Transverse colon (tissue), 4 donors: ENCODE measurements around the gene SLC35B4. TPM values are rescaled to one million over a fixed set of nuclear protein-coding genes. Genes with fewer than 3 reads are reported as not detected.
"Not testable (repeated sequence)": the region's sequence is repeated elsewhere in the genome, so short reads cannot be mapped to it uniquely, and the experiment has no call there.

ENCODE experiments used
- DNase-seq: peaks from one replicate; pipeline ENCODE4 v3.0.0-alpha.2; 2019
- H3K27ac ChIP-seq, 4 donors: fragments of 200-600 bp; sonication (generic); 2 replicates each; pipeline ENCODE4 v1.5.1; 2016 to 2018; ENCODE audit warnings: inconsistent platforms in 4 of 4
- H3K27me3 ChIP-seq: fragments of 200-600 bp; sonication (generic); 2 replicates; pipeline ENCODE4 v1.5.1; 2017; ENCODE audit warnings: inconsistent platforms
- H3K36me3 ChIP-seq, 4 donors: fragments of 200-600 bp; sonication (generic); 2 replicates each; pipeline ENCODE4 v1.5.1; 2017 to 2019; ENCODE audit warnings: inconsistent platforms in 4 of 4
- H3K4me1 ChIP-seq, 4 donors: fragments of 200-600 bp; sonication (generic); 2 replicates each; pipeline ENCODE4 v1.5.1; 2017 to 2020; ENCODE audit warnings: inconsistent platforms in 4 of 4
- H3K4me3 ChIP-seq, 4 donors: fragments of 200-600 bp; sonication (generic); 1 replicate in 1 of 4; 2 replicates in 3 of 4; pipeline versions ENCODE4 v1.5.1 to v1.6.1; 2017 to 2019; ENCODE audit warnings: inconsistent platforms in 4 of 4
- H3K9me3 ChIP-seq, 2 donors: fragments of 200-600 bp; sonication (generic); 2 replicates each; pipeline ENCODE4 v1.5.1; 2017 to 2019; ENCODE audit warnings: inconsistent platforms in 2 of 2
- CTCF ChIP-seq, 5 experiments: fragments of 200-600 bp in 3 of 5; fragments of 450-650 bp in 2 of 5; sonication (generic) in 3 of 5; IDR thresholded peaks; 1 replicate in 2 of 5; 2 replicates in 3 of 5; pipeline ENCODE4 v1.5.1; 2016 to 2017; ENCODE audit warnings: antibody characterized with exemption in 5 of 5, inconsistent platforms in 3 of 5, mild to moderate bottlenecking in 2 of 5, moderate library complexity in 1 of 5
- EP300 ChIP-seq: sonication (generic); formaldehyde crosslinking; IDR thresholded peaks from one replicate; pipeline ENCODE4 v1.6.1; 2017; ENCODE audit warnings: antibody characterized with exemption, low read depth
- POLR2A ChIP-seq: fragments of 450-650 bp; IDR thresholded peaks from one replicate; pipeline ENCODE4 v1.6.1; 2016; ENCODE audit warnings: antibody characterized with exemption, mild to moderate bottlenecking, moderate library complexity
- POLR2AphosphoS5 ChIP-seq, 3 donors: sonication (generic); formaldehyde crosslinking; IDR thresholded peaks; one replicate each; pipeline ENCODE4 v1.6.1; 2016; ENCODE audit warnings: antibody characterized with exemption in 3 of 3
- WGBS, 2 donors: methylation state at CpG; one replicate each; pipeline ENCODE4 v1.1.5; 2018; ENCODE audit warnings: low coverage in 1 of 2; 5-methylcytosine and 5-hydroxymethylcytosine counted together
- in situ Hi-C, 4 donors: fragments of 200-750 bp; cut with MboI; loops; one replicate each; pipeline versions ENCODE4 v1.15.0 to v1.15.1; 2017; ENCODE audit warnings: low sequenced_read_pairs in 3 of 4, low pct_ligation_motif_present in 1 of 4, low pct_unique_long_range_greater_than_20kb in 1 of 4
- intact Hi-C: fragments of 100-400 bp; cut with DNase I; formaldehyde crosslinking; loops from one replicate; pipeline ENCODE4 v1.15.1; 2023; ENCODE audit warnings: low total_unique reads
- total RNA-seq, 4 donors: library from RNA; depleted of rRNA; stranded (reverse); fragments of >200 nt; gene quantifications; one replicate each; pipeline ENCODE4 v1.1.0, GENCODE V29; 2016

SLC35B4 gene
- total RNA-seq, 4 donors from 2014 or later = 3.6 to 13.5 (median 5.7) TPM

GRCh38 chr7:134301592-134301991 is 15.1 kb downstream of the SLC35B4 start:
- Histone ChIP-seq H3K4me3 (no peak overlapping the region), H3K36me3 (peaks cover 0 to 13% (median 4%) of the 10 kb centered on the region in 4 donors), H3K4me1 (peaks cover 0 to 6% (median 0%) of the 10 kb centered on the region in 4 donors), H3K9me3 (no peaks in the 10 kb centered on the region), H3K27me3 (no peaks in the 10 kb centered on the region), H3K27ac (no peak overlapping the region)
- WGBS, 2 donors = 86 to 100% methylated on average over 3 of the region's 3 CpGs
- intact Hi-C loops (no loop called here), in situ Hi-C loops (no loop called here)
- no peak for DNase-seq
- TF ChIP-seq CTCF (IDR thresholded peaks at IDR 0.05) = no peak
- TF ChIP-seq EP300 = no peak
- no peak for TF ChIP-seq POLR2A
- no peak for TF ChIP-seq POLR2AphosphoS5 (IDR thresholded peaks at IDR 0.05)

GRCh38 chr7:134300988-134301387 is 15.7 kb downstream of the SLC35B4 start:
- no peak for DNase-seq
- intact Hi-C loops = no loop called here
- Histone ChIP-seq H3K36me3 (peaks cover 0 to 13% (median 4%) of the 10 kb centered on the region in 4 donors), H3K27ac (no peak overlapping the region), H3K4me1 (peaks cover 0 to 6% (median 0%) of the 10 kb centered on the region in 4 donors), H3K27me3 (no peaks in the 10 kb centered on the region), H3K9me3 (no peaks in the 10 kb centered on the region), H3K4me3 (no peak overlapping the region)
- TF ChIP-seq EP300 (no peak), POLR2A (no peak)
- WGBS, 2 donors = 89 to 100% methylated on average over 2 of the region's 2 CpGs
- in situ Hi-C loops = no loop called here

- H3K27ac ChIP-seq = peak overlapping the region; percentile 1 to 67 (median 54)
- peaks cover 0 to 15% (median 4%) of the 10 kb centered on the region in 4 donors for H3K36me3 ChIP-seq
- in situ Hi-C loops (no loop called here), intact Hi-C loops (no loop called here)
- no peaks in the 10 kb centered on the region for H3K27me3 ChIP-seq
- H3K4me1 ChIP-seq = peaks cover 0 to 6% (median 0%) of the 10 kb centered on the region in 4 donors
- peak; percentile 48 for DNase-seq
- H3K4me3 ChIP-seq = peak overlapping the region in 1 of 4 donors; percentile 9
- H3K9me3 ChIP-seq = no peaks in the 10 kb centered on the region
- no peak for TF ChIP-seq CTCF (IDR thresholded peaks at IDR 0.05)
- TF ChIP-seq EP300 = no peak
- TF ChIP-seq POLR2A = no peak
- TF ChIP-seq POLR2AphosphoS5 (IDR thresholded peaks at IDR 0.05) = no peak
- 52 to 63% methylated on average over 10 of the region's 10 CpGs for WGBS, 2 donors
Measured at GRCh38 chr7:134298902-134299683, 17.6 kb downstream of the SLC35B4 start.

GRCh38 chr7:134297489-134297888 is 19.2 kb downstream of the SLC35B4 start:
- no peaks in the 10 kb centered on the region for H3K9me3 ChIP-seq
- no peak for TF ChIP-seq EP300
- TF ChIP-seq CTCF (IDR thresholded peaks at IDR 0.05) = no peak
- 92 to 100% methylated on average over 2 of the region's 2 CpGs for WGBS, 2 donors
- H3K36me3 ChIP-seq = peaks cover 0 to 14% (median 3%) of the 10 kb centered on the region in 4 donors
- DNase-seq = no peak
- intact Hi-C loops = no loop called here
- H3K27ac ChIP-seq = no peak overlapping the region
- in situ Hi-C loops = no loop called here
- no peak overlapping the region for H3K4me3 ChIP-seq
- H3K27me3 ChIP-seq = no peaks in the 10 kb centered on the region
- peaks cover 0 to 6% (median 0%) of the 10 kb centered on the region in 4 donors for H3K4me1 ChIP-seq

GRCh38 chr7:134295982-134296381 is 20.7 kb downstream of the SLC35B4 start:
- intact Hi-C loops, H3K27me3 ChIP-seq, H3K27ac ChIP-seq, H3K4me3 ChIP-seq, DNase-seq, H3K36me3 ChIP-seq, in situ Hi-C loops, H3K4me1 ChIP-seq, H3K9me3 ChIP-seq: not testable (repeated sequence)
- 86% methylated on average over 7 of the region's 7 CpGs; no CpG with 5 or more reads in 1 of the 2 donors for WGBS, 2 donors
